Inflammatory macrophage (primary cell): ENCODE measurements around the gene GNL3.
"Not testable (repeated sequence)": the region's sequence is repeated elsewhere in the genome, so short reads cannot be mapped to it uniquely, and the experiment has no call there.

ENCODE experiments used
- DNase-seq, 2 donors: peaks; one replicate each; pipeline ENCODE4 v3.0.0-alpha.2; 2020 to 2022

GNL3 gene

GRCh38 chr3:52721002-52721729 lies 35.3 kb downstream of the GNL3 start:
- DNase-seq, result peak; percentile 59 to 73

GRCh38 chr3:52721730-52722008 lies 35.8 kb downstream of the GNL3 start:
- no peak for DNase-seq

GRCh38 chr3:52722491-52722890 lies 36.7 kb downstream of the GNL3 start:
- DNase-seq, result no peak

GRCh38 chr3:52723935-52724334 lies 38.1 kb downstream of the GNL3 start:
- no peak for DNase-seq

GRCh38 chr3:52724511-52724910 lies 38.7 kb downstream of the GNL3 start:
- no peak for DNase-seq

DNA sequence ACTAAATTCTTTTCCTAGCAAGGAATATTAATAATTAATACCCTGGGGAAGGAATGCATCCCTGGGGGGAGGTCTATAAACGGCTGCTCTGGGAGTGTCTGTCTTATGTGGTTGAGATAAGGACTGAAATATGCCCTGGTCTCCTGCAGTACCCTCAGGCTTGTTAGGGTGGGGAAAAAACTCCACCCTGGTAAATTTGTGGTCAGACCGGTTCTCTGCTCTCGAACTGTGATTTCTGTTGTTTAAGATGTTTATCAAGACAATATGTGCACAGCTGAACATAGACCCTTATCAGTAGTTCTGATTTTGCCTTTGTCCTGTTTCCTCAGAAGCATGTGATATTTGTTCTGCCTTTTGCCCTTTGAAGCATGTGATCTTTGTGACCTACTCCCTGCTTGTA lies 42.9 kb downstream of the GNL3 start:
- DNase-seq, result not testable (repeated sequence)

- no peak for DNase-seq
Observed at GRCh38 chr3:52730681-52731080, 44.8 kb downstream of the GNL3 start.

GRCh38 chr3:52731590-52731989 lies 45.8 kb downstream of the GNL3 start:
- no peak for DNase-seq

DNA sequence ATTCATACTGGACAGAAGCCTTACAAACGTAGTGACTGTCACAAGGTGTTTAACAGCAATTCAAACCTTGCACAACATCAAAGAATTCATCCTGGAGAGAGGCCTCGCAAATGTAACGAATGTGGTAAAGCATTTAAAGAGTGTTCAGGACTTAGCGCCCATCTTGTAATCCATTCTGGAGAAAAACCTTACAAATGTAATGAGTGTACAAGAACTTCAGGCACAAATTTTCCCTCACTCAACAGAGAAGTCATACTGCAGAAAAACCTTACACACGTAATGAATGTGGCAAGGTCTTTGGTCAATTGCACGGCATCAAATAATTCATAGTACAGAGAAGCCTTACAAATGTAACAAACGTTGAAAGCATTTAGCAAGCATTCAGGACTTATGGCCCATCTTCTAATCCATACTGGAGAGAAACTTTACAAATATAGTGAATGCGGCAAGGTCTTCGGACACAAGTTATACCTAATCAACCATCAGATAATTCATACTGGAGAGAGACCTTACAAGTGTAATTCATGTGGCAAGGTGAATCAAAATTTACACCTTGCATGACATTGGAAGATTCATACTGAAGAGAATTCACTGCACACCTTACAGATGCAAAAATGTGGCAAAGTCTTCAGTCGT lies 47.5 kb downstream of the GNL3 start:
- DNase-seq, result no peak

GRCh38 chr3:52739730-52740129 lies 53.9 kb downstream of the GNL3 start:
- DNase-seq, result no peak

GRCh38 chr3:52742418-52743041 lies 56.7 kb downstream of the GNL3 start:
- peak; percentile 44 to 46 for DNase-seq

- DNase-seq, result no peak
Observed at GRCh38 chr3:52743152-52743551, 57.3 kb downstream of the GNL3 start.

DNA sequence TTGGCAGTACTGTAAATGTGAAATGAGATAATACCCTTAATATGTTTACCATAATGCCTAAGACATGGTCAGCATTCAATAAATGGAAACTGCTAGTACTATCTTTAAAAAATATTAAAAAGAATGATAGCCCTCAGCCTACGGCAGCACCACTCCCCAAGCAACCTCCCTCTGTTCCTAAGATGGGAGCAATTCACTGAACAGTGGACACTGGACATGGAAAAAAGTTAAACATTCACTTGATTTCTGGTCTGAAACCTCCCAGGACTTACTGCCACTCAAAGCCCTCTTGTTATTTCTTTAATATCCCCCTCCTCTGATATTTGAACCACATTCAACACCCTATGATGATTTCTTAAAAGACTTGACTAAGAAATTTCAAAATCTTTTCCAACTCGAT lies 57.9 kb downstream of the GNL3 start:
- no peak for DNase-seq
